Adrenal gland (tissue), 12 donors: ENCODE results near the gene OPA1. TPM values are rescaled to one million over a fixed set of nuclear protein-coding genes. Genes with fewer than 3 reads are reported as not detected.

Experiments
- DNase-seq, 7 donors: peaks; one replicate each; pipeline ENCODE4 v3.0.0-alpha.2; 2019 to 2020
- H3K27ac ChIP-seq, 5 donors: fragments of 200-600 bp; sonication (generic) in 4 of 5; 1 replicate in 3 of 5; 2 replicates in 2 of 5; pipeline versions ENCODE4 v1.5.1 to v1.8.0; 2016 to 2020; ENCODE audit warnings: mild to moderate bottlenecking in 1 of 5
- H3K27me3 ChIP-seq: fragments of 200-600 bp; 2 replicates; pipeline ENCODE4 v1.8.0; 2021
- H3K36me3 ChIP-seq, 2 donors: fragments of 200-600 bp; replicated peaks in 1 of 2; 1 replicate in 1 of 2; 2 replicates in 1 of 2; pipeline versions ENCODE4 v1.5.1 to v1.8.0; 2018 to 2022
- H3K4me1 ChIP-seq, 2 donors: fragments of 200-600 bp; replicated peaks in 1 of 2; 1 replicate in 1 of 2; 2 replicates in 1 of 2; pipeline versions ENCODE4 v1.5.1 to v1.8.0; 2018 to 2021
- H3K4me3 ChIP-seq, 4 donors: fragments of 200-600 bp; sonication (generic) in 3 of 4; one replicate each; pipeline ENCODE4 v1.5.1; 2016 to 2018
- H3K9me3 ChIP-seq, 3 donors: fragments of 200-600 bp; sonication (generic) in 1 of 3; replicated peaks in 1 of 3; 1 replicate in 2 of 3; 2 replicates in 1 of 3; pipeline versions ENCODE4 v1.5.1 to v1.8.0; 2016 to 2021
- POLR2A ChIP-seq, 2 donors: fragments of 450-650 bp; IDR thresholded peaks; one replicate each; pipeline ENCODE4 v1.6.1; 2017; ENCODE audit warnings: antibody characterized with exemption in 2 of 2, mild to moderate bottlenecking in 2 of 2, moderate library complexity in 1 of 2
- WGBS, 4 donors: extraction: QIAGEN DNeasy Blood & Tissue Kit in 2 of 4; methylation state at CpG; one replicate each; pipeline versions ENCODE4 v1.1.5 to v1.1.7; 2013 to 2017; 5-methylcytosine and 5-hydroxymethylcytosine counted together
- intact Hi-C, 2 donors: fragments of 100-400 bp; cut with DNase I; formaldehyde crosslinking; loops; one replicate each; pipeline versions ENCODE4 v1.14.1 to v1.15.0; 2022 to 2023
- polyA plus RNA-seq, 3 donors: library from polyadenylated mRNA; stranded (reverse); fragments of 200-250 nt in 2 of 3; fragments of 350-450 nt in 1 of 3; fragmentation: Illumina TruSeq in 1 of 3; extraction: RNeasy Lipid Tissue Mini Kit (QIAGEN cat#74804) in 1 of 3; gene quantifications; one replicate each; pipeline ENCODE4 v1.2.3, GENCODE V29; 2013 to 2014
- total RNA-seq, 9 donors: library from RNA; depleted of rRNA in 4 of 9; stranded (reverse); fragments of >200 nt in 4 of 9; fragments of 120-200 nt in 1 of 9; fragmentation: NEBNext Ultra II Directional in 1 of 9; extraction: Animal tissue kit (Norgen Biotek cat#: 25700) in 1 of 9; gene quantifications; one replicate each; pipeline versions ENCODE4 v1.1.0 to v1.2.4, GENCODE V29; 2013 to 2023
- TF ChIP-seq, protein P1 (sequence below), 6 experiments: fragments of 450-650 bp in 4 of 6; fragments of 200-600 bp in 2 of 6; sonication (generic) in 1 of 6; IDR thresholded peaks; 1 replicate in 5 of 6; 2 replicates in 1 of 6; pipeline versions ENCODE4 v1.5.1 to v1.8.0; 2016 to 2021; ENCODE audit warnings: antibody characterized with exemption in 6 of 6, mild to moderate bottlenecking in 2 of 6, moderate library complexity in 1 of 6
- donor health status: healthy with polysubstance abuse.
- donor health status: Bipolar disorder and iron deficiency.
- donor health status: DM: yes; HTN: yes; CAD: no.
- donor health status: DM: no; HTN: no; CAD: no.
- donor health status: DM: no; HTN: no; CAD: no.
- donor health status: DM: yes; HTN: yes; CAD: no.

OPA1 gene
- total and polyA plus RNA-seq, 12 donors, result 13.0 to 194 (median 54.6) TPM

GRCh38 chr3:193572426-193572908, 20.5 kb upstream of the OPA1 start:
- Histone ChIP-seq H3K36me3 (no peaks in the 10 kb centered on the region), H3K9me3 (no peaks in the 10 kb centered on the region), H3K27ac (no peak overlapping the region), H3K27me3 (no peaks in the 10 kb centered on the region), H3K4me3 (no peak overlapping the region), H3K4me1 (no peaks in the 10 kb centered on the region)
- peak in 1 of 2 donors; percentile 11 for TF ChIP-seq POLR2A (IDR thresholded peaks at IDR 0.05)
- TF ChIP-seq, protein P1, sequence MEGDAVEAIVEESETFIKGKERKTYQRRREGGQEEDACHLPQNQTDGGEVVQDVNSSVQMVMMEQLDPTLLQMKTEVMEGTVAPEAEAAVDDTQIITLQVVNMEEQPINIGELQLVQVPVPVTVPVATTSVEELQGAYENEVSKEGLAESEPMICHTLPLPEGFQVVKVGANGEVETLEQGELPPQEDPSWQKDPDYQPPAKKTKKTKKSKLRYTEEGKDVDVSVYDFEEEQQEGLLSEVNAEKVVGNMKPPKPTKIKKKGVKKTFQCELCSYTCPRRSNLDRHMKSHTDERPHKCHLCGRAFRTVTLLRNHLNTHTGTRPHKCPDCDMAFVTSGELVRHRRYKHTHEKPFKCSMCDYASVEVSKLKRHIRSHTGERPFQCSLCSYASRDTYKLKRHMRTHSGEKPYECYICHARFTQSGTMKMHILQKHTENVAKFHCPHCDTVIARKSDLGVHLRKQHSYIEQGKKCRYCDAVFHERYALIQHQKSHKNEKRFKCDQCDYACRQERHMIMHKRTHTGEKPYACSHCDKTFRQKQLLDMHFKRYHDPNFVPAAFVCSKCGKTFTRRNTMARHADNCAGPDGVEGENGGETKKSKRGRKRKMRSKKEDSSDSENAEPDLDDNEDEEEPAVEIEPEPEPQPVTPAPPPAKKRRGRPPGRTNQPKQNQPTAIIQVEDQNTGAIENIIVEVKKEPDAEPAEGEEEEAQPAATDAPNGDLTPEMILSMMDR (IDR thresholded peaks at IDR 0.05), result peak; percentile 63 to 82 (median 78)
- 4 to 7% (median 6%) methylated on average over 10 of the region's 10 CpGs for WGBS, 4 donors
- peak; percentile 71 to 87 (median 75) for DNase-seq
- intact Hi-C loops, result loop anchor here (5.0 to 10.0 kb wide), 6 partner anchors 110 to 1005 kb away; no protein-coding TSS in a partner anchor

GRCh38 chr3:193573403-193574191, 19.4 kb upstream of the OPA1 start:
- H3K9me3 ChIP-seq, result no peaks in the 10 kb centered on the region
- 48 to 72% (median 59%) methylated on average over 4 of the region's 4 CpGs for WGBS, 4 donors
- H3K27ac ChIP-seq, result no peak overlapping the region
- H3K4me1 ChIP-seq, result no peaks in the 10 kb centered on the region
- intact Hi-C loops, result loop anchor here (5.0 to 10.0 kb wide), 6 partner anchors 111 to 1006 kb away; no protein-coding TSS in a partner anchor
- no peaks in the 10 kb centered on the region for H3K36me3 ChIP-seq
- H3K4me3 ChIP-seq, result no peak overlapping the region
- TF ChIP-seq, protein P1 (IDR thresholded peaks at IDR 0.05), result no peak
- no peak for TF ChIP-seq POLR2A (IDR thresholded peaks at IDR 0.05)
- DNase-seq, result no peak
- H3K27me3 ChIP-seq, result no peaks in the 10 kb centered on the region

- TF ChIP-seq POLR2A (IDR thresholded peaks at IDR 0.05), result no peak
- TF ChIP-seq, protein P1 (IDR thresholded peaks at IDR 0.05), result no peak
- H3K9me3 ChIP-seq, result no peaks in the 10 kb centered on the region
- no peak overlapping the region for H3K4me3 ChIP-seq
- no peaks in the 10 kb centered on the region for H3K27me3 ChIP-seq
- 57 to 64% (median 61%) methylated on average over 2 of the region's 2 CpGs for WGBS, 4 donors
- H3K4me1 ChIP-seq, result no peaks in the 10 kb centered on the region
- DNase-seq, result no peak
- no peak overlapping the region for H3K27ac ChIP-seq
- no peaks in the 10 kb centered on the region for H3K36me3 ChIP-seq
- intact Hi-C loops, result loop anchor here (5.0 to 10.0 kb wide), 6 partner anchors 112 to 1007 kb away; no protein-coding TSS in a partner anchor
Measured at GRCh38 chr3:193574488-193575070, 18.4 kb upstream of the OPA1 start.

DNA sequence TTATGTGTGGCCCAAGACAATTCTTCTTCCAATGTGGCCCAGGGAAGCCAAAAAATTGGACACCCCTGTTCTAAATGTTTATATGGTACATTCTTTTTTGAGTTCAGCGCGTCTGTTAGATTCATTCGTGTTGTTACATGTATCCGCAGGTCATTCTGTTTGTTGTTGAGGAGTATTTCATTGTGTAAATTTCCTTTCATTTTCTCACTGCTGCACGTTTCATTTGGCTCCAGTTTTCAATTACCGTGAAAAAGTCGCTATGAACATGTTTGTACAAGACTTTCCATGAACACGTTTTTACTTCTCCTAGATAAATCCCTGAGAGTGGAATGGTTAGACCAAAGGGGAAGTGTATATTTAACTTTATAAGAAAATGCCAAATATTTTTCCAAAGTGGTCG, 7.5 kb upstream of the OPA1 start:
- no peaks in the 10 kb centered on the region for H3K9me3 ChIP-seq
- no peaks in the 10 kb centered on the region for H3K36me3 ChIP-seq
- H3K27ac ChIP-seq, result no peak overlapping the region
- H3K4me3 ChIP-seq, result no peak overlapping the region
- no peaks in the 10 kb centered on the region for H3K27me3 ChIP-seq
- no peak for DNase-seq
- 81 to 89% (median 88%) methylated on average over 9 of the region's 9 CpGs for WGBS, 4 donors
- intact Hi-C loops, result no loop called here
- no peaks in the 10 kb centered on the region for H3K4me1 ChIP-seq
- TF ChIP-seq POLR2A (IDR thresholded peaks at IDR 0.05), result no peak
- TF ChIP-seq, protein P1 (IDR thresholded peaks at IDR 0.05), result no peak
